Measurements from ENCODE around the gene CARD14.
"Not testable (repeated sequence)": the region's sequence is repeated elsewhere in the genome, so short reads cannot be mapped to it uniquely, and the experiment has no call there.

Gene CARD14

DNA sequence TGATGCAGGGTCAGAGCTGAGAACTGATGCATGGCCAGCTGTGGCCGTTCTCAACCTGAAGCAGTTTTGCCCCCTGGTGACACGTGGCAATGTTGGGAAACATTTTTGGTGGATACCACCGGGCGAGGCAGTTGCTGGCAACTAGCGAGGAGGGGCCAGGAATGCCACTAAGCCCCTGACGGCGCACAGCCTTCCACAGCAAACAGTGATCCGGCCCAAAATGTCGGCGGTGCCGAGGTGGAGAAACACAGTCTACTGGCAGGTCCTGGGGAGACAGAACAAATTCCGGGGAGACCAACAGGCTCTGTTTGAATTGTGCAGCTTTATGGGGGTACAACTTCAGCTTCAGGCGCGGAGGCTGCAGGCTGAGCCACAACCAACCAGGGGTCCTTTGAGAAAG is 58.6 kb downstream of the CARD14 start:
- no peak for DNase-seq

- DNase-seq: no peak
Observed at GRCh38 chr17:80229011-80229410, 59.2 kb downstream of the CARD14 start.

GRCh38 chr17:80232438-80232837 is 62.6 kb downstream of the CARD14 start:
- DNase-seq: no peak

DNA sequence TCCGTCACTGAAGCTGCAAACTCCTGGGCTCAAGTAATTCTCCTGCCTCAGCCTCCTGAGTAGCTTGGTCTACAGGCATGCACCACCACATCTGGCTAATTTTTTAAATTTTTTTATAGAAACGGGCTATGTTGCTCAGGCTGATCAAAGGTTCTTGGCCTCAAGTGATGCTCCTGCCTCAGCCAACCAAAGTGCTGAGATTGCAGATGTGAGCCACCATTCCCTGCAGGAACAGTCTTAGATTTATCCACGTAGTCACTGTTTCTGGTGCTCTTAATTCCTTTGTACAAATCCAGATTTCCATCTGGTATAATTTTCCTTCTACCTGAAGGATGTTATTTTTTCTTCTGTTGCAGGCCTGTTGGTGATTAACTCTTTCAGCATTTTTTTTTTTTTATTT is 63.4 kb downstream of the CARD14 start:
- no peak for DNase-seq

DNA sequence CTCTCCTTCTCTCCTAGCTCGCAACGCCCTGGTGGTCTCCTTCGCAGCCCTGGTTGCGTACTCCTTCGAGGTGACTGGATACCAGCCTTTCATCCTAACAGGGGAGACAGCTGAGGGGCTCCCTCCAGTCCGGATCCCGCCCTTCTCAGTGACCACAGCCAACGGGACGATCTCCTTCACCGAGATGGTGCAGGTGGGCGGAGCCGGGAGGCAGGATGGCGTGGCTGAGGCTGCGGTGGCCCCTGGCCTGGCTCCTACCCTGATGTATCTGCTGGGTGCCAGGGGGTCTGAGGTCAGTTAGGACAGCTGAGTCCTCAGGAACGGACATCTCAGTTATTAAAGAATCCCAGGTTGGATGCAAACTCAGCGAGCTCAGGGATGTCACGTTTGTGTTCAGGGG is 67.1 kb downstream of the CARD14 start:
- no peak for DNase-seq

GRCh38 chr17:80237386-80237785 is 67.6 kb downstream of the CARD14 start:
- DNase-seq: no peak

GRCh38 chr17:80242505-80242904 is 72.7 kb downstream of the CARD14 start:
- DNase-seq: no peak

DNA sequence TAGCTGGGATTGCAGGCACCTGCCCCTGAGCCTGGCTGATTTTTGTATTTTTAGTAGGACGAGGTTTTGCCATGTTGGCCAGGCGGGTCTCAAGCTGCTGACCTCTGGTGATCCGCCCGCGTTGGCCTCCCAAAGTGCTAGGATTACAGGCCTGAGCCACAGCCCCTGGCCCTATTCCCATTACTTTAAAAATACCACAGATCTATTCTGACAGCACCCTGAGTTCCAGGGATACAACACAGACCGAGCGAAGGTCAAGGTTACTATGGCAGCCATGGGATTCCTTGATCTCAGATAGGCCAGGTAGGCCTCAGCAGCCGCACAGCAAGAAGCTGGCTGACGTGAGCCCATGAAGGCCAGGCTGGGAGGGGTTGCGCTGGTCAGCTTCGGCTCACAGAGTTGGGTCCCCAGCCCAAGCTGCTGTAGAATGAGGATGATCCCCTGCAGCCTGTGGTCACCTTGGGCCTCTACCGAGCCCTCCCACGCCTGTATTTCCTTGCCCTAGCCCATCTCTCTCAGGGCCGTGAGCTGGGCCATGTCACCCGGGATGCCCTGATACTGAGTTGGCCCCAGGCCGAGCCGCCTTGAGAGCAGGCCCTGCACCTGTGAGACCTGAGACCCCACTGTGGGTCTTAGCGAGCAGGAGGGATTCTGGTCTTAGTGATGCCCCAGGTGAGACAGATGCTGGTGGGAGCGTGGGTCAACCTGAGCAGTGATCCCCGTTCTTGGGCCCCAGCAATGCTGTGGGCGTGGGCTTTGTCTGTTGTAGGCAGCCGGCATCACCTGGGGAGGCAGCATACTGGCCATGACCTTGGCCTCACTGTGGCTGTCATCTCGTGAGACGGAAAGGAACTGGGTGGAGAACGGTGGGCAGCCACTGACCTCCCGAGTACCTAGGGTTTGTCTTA is 74.0 kb downstream of the CARD14 start:
- no peak for DNase-seq

DNA sequence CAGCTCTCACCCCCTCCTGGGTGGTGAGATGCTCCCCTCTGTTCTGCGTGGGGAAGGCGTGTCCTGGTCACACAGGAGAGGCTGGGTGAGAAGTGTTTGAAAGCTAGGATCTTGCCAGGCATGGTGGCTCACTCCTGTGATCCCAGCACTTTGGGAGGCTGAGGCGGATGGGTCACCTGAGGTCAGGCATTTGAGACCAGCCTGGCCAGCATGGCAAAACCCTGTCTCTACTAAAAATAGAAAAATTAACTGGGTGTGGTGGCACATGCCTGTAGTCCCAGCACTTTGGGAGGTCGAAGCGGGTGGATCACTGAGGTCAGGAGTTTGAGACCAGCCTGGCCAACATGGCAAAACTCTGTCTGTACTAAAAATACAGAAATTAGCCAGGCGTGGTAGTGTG is 74.6 kb downstream of the CARD14 start:
- not testable (repeated sequence) for DNase-seq

GRCh38 chr17:80244871-80245509 is 75.2 kb downstream of the CARD14 start:
- no peak for DNase-seq

GRCh38 chr17:80245566-80246265 is 75.9 kb downstream of the CARD14 start:
- DNase-seq: no peak

DNA sequence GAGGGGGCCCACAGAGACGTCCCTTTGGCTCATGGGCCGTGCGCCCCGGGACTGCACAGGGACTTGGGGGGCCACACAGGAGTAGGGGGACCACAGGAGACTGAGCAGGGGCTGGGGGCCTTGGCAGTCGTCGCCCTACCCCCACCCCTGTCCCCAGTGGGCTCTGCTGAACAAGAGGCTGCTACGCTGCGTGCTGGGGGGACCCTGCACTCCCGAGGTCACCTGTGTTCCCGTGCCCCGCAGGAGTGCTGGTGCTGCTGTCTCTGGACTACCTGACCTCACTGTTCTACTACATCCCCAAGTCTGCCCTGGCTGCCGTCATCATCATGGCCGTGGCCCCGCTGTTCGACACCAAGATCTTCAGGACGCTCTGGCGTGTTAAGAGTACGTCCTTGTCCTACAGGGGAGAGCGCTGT is 76.4 kb downstream of the CARD14 start:
- no peak for DNase-seq

DNA sequence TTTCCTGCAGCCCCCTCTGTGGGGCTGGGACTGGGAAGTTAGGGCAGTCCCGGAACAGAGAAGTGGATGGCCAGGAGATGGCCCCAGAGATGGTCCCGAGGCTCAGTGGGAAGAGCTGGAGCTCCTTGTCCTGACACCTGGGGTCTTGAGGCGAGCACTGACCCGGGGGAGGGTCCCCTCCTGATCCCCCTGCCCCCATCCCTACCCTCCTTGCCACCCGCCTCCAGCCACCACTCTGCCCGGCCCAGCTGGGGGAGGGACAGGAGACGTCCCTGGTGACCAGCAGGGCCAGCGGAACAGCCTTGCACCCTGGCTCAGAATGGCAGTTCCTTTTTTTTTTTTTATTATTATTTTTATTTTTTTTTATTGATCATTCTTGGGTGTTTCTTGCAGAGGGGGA is 76.9 kb downstream of the CARD14 start:
- DNase-seq: no peak

- no peak for DNase-seq
Observed at GRCh38 chr17:80247561-80247960, 77.7 kb downstream of the CARD14 start.

- DNase-seq: no peak
Observed at GRCh38 chr17:80248001-80248893, 78.4 kb downstream of the CARD14 start.

GRCh38 chr17:80248894-80249710 is 79.3 kb downstream of the CARD14 start:
- no peak for DNase-seq

DNA sequence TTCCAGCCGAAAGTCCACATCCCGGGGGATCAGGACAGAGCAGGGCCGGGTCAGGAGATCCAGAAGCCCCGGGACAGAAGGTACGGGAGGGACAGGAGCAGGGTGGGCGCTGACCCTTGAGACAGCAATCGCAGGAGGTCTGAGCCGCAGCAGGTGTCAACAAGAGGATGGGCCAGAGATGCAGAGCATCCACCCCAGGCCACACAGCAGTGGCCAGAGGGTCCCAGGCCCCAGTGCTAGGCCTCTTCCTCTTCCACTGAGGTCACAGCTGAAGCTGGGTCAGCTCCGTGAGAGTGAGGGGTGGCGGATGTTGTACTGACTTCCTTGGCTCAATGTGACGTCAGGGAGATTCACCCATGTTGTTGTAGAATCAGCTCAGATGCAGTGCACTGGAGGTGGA is 82.1 kb downstream of the CARD14 start:
- no peak for DNase-seq

DNA sequence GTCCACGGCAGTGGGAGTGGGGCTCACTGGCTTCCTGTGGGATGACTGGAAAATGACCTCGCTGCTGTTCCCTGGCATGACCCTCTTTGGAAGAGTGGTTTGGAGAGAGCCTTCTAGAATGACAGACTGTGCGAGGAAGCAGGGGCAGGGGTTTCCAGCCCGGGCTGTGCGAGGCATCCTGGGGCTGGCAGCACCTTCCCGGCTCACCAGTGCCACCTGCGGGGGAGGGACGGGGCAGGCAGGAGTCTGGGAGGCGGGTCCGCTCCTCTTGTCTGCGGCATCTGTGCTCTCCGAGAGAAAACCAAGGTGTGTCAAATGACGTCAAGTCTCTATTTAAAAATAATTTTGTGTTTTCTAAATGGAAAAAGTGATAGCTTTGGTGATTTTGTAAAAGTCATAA is 83.0 kb downstream of the CARD14 start:
- DNase-seq: peak; percentile 91

GRCh38 chr17:80253631-80254395 is 84.0 kb downstream of the CARD14 start:
- no peak for DNase-seq

DNA sequence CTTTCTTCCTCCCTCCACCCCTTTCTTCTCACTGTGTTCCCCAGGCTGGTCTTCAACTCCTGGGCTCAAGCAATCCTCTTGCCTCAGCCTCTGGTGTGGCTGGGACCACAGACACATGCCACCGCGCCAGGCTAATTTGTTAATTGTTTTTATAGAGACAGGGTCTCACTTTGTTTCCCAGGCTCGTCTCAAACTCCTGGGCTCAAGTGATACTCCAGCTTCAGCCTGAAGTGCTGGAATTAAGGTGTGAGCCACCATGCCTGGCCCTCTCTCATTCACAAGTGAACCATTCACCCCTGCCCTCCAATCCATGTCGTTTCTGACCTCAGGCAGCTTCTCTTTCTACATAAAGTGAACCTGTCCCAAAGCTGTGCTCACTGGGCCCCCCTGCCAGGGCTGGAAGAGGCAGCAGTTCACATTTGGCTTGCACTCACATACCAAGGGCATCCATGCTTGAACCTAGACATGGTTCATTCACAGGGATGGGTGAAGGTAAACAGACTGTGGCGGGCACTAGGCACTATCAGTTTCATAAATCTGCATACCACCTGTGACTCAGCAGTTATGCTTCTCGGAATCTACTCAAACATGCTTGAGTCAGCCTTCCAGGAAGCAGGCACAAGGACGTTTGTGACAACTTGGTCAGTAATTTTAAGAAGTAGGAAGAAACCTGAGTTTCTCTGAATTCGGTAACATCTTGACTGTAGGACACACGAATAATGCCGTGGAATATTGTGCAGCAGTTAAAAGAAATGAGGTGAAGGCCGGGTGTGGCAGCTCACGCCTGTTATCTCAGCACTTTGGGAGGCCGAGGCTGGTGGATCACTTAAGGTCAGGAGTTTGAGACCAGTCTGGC is 84.8 kb downstream of the CARD14 start:
- peak; percentile 73 for DNase-seq

All from CD4-positive, alpha-beta T cell treated with Interleukin-6 for 4 hours (primary cell).